GM13977 (cell line): ENCODE data around the gene ARHGEF1.
"Not testable (repeated sequence)": the region's sequence is repeated elsewhere in the genome, so short reads cannot be mapped to it uniquely, and the experiment has no call there.

ENCODE experiments used
- DNase-seq: peaks from one replicate; pipeline ENCODE4 v3.0.0; 2012; ENCODE audit warnings: low spot score
- in situ Hi-C: fragments of 300-500 bp; cut with MboI; formaldehyde crosslinking; loops from one replicate; pipeline ENCODE4 v1.12.0; 2022; ENCODE audit warnings: low sequenced_read_pairs, low pct_unique_long_range_greater_than_20kb, mixed read lengths, inconsistent platforms; ENCODE audit not compliant: unreplicated experiment
- TF ChIP-seq, protein P1 (sequence below): IDR thresholded peaks from 2 replicates; pipeline ENCODE4 v1.5.1; 2012; ENCODE audit warnings: mild to moderate bottlenecking, control low read depth; ENCODE audit not compliant: insufficient read depth; ENCODE audit errors: extremely low read depth, missing control alignments

Gene ARHGEF1

DNA sequence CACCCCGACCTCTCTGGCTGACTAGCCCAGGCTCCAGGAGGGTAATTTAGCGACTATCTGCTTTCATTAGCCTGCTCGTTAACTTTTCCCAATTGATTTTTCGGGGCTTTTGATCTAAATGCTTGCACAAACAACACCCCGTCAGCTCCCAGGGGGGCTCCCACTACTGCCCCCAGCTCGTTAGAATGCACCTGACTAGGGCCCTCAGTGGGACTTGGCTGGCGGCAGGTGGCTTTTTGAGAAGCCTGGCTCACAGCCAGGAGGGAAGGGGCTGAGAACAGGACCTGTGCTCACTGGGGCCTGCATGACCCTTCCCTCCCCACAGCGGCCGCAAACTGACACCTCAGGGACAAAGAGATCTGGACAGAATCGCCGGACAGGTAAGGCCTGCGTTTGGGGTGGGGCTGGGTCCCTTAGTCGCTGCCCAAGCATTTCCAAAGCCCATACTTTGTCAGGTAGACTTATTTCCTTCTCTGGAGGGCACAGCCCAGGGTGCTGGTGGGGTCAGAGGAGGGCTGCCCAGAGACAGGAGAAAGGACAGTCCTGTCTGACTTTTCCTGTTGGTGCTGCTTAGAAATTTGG, 13.5 kb upstream of the ARHGEF1 start:
- no peak for DNase-seq
- in situ Hi-C loops: no loop called here
- TF ChIP-seq, protein P1, sequence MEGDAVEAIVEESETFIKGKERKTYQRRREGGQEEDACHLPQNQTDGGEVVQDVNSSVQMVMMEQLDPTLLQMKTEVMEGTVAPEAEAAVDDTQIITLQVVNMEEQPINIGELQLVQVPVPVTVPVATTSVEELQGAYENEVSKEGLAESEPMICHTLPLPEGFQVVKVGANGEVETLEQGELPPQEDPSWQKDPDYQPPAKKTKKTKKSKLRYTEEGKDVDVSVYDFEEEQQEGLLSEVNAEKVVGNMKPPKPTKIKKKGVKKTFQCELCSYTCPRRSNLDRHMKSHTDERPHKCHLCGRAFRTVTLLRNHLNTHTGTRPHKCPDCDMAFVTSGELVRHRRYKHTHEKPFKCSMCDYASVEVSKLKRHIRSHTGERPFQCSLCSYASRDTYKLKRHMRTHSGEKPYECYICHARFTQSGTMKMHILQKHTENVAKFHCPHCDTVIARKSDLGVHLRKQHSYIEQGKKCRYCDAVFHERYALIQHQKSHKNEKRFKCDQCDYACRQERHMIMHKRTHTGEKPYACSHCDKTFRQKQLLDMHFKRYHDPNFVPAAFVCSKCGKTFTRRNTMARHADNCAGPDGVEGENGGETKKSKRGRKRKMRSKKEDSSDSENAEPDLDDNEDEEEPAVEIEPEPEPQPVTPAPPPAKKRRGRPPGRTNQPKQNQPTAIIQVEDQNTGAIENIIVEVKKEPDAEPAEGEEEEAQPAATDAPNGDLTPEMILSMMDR: no peak

DNA sequence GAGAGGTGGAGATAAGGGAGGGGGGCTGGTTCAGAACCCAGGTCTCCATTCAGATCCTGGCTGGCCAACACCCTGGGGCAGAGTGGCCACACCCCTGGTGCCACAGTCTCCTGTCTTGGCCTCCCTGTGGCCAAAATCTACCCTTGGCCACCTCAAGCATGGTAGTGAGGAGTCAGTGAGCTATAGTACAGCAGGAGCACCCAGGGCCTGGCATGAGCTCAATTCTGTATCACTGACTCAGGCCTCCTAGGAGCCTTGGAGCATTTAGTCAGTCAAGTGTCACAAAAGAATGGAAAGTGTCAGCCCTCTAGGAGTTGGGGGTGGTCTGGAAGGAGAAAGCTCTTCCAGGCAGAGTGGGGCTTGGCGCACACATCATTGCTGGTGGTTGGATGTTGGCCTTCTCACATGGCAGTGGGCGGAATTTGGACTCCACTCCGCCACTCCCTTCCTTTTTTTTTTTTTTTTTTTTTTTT, 12.5 kb upstream of the ARHGEF1 start:
- no peak for DNase-seq
- TF ChIP-seq, protein P1: no peak
- in situ Hi-C loops: loop anchor here (5.0 kb wide), 1 partner anchor 82 kb away; no protein-coding TSS in a partner anchor

DNA sequence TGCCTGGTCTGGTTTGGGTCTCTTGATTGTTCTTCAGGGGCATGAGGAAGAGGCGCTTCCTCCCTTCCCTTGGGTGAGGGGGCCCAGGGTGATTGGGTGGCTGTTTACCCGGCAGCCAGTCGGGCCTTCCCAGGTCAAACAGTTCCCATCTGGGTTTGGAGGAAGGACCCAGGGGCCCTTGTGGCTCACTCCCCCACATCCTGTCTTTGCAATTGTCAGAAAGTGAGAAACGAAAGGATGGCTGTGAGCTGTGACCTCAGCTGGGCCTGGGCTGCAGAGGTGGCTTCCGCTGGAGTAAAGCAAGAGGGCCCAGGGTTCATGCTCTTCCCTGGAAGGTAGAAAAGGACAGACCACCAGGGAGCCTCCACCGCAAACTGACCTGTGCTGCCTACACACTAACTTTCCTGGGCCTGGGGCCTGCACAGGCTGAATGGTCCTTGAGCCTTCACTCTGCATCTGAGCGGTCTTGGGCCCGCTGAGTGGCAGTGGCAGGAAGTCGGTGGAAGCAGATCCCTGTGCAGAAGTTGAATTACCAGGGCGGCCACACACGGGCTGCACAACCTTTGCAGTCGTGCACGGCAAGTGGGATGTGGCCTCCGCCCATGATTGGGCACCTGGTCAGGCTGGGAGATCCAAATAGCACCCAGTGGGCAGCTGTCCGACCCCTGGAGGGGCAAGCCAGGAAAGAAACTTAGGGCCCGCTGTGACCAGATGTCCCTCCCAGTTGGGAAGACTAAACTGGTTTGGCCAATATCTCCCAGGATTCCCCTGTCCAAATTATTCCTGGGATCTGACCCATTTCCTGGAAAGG, 11.2 kb upstream of the ARHGEF1 start:
- DNase-seq: peak; percentile 77
- in situ Hi-C loops: loop anchor here (5.0 kb wide), 1 partner anchor 81 kb away; no protein-coding TSS in a partner anchor
- TF ChIP-seq, protein P1: no peak

DNA sequence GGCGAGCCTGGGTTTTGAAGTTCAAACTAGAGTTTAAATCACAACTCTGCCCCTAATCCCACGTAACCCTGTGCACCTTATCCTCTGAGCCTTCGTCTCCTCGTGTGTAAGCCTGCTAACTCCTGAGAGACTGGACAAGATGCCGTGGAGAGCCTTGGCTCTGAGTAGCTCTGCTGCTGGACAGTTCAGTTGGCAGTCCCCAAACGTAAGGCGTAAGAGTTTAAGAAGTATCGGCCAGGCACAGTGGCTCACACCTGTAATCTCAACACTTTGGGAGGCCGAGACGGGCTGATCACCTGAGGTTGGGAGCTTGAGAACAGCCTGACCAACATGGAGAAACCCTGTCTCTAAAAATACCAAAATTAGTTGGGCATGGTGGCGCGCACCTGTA, 10.6 kb upstream of the ARHGEF1 start:
- no peak for DNase-seq
- TF ChIP-seq, protein P1: no peak
- in situ Hi-C loops: loop anchor here (5.0 kb wide), 1 partner anchor 80 kb away; no protein-coding TSS in a partner anchor

DNA sequence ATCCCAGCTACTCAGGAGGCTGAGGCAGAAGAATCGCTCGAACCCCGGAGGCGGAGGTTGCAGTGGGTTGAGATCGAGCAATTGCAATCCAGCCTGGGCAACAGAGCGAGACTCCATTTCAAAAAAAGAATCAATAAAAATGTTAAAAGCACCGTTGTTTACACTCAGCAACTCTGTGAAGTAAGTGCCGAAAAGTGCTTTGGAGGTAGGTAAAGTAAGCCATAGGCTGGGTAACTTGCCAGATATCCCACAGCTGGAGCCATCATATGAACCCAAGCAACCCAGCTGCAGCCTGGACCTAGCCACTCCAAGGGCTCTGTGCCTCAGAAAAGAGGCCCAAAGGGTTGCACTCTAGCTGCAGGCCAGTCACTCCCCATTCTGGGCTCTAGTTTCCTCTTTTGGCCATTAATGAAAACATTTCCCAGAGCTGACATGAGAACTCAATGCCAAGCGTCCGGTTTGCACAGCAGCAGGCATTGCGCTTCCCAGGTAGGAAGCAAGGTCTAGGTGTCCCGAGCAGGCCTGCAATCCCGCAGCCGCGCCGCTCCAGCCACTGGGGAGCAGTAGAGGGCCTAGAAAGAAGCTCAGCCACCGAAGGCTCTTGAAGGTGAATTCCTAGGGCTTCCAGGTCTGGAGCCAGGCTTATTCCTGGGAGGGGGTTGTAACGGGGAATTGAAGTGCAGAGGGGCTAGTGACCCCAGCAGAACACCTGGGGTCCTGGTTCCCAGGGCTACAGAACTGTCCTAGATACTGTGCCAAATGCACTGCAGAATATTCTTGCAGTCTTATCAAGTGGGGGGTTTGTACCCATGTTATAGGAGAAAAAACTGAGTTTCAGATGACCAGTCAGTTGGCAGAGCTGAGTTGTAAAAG, 10.0 kb upstream of the ARHGEF1 start:
- no peak for DNase-seq
- in situ Hi-C loops: loop anchor here (5.0 kb wide), 1 partner anchor 79 kb away; no protein-coding TSS in a partner anchor
- TF ChIP-seq, protein P1: peak; percentile 96

DNA sequence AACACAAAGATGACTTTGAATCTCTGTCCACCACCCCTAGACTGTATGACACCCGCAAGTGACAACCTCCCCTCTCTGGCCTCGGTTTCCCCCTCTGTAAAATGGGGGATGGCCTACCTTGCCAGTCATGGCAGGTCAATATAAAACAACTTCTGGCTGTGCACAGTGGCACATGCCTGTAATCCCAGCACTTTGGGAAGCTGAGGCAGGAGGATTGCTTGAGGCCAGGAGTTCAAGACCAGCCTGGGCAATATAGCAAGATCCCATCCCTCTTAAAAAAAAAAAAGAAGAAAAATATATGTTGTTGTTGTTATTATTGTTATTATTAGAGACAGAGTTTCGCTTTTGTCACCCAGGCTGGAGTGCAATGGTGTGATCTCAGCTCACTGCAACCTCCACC, 7.0 kb upstream of the ARHGEF1 start:
- in situ Hi-C loops, DNase-seq: not testable (repeated sequence)
